Measurements from ENCODE around the gene DENND5B.
A peak's percentile ranks its signal among the peaks of the same experiment; 100 is the strongest.

The DENND5B gene

DNA sequence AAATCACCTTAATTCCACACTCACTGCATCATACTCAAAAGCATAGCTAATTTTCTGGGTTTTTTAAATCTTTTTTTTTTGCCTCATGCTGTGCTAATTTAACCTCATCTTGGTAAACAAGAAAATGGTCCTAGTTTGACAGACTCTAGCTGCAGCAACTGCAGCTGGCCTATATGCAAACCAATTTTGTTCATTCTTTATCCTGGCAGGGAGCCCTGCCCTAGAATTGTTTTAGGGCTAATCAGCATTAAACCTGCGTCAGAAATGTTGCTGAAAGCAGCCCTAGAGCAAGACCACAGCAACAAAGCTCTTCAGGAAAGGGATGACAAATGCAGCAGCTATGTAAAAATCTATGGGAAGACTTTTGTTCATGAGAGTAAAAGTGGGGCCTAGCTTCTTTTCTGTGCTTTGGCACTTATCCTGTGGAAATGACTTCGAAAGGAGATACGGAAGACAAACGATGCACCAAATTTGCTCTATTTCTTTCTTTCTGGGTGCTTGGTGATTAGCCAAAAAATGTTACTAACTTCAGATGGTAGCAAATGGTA lies 72.2 kb downstream of the DENND5B start (continued):
- TF ChIP-seq ZNF623 (tag by site-specific recombination; IDR thresholded peaks at IDR 0.05) = no peak
- no peak for TF ChIP-seq SCRT2 (tag by site-specific recombination; IDR thresholded peaks at IDR 0.05)
- TF ChIP-seq, protein P1, sequence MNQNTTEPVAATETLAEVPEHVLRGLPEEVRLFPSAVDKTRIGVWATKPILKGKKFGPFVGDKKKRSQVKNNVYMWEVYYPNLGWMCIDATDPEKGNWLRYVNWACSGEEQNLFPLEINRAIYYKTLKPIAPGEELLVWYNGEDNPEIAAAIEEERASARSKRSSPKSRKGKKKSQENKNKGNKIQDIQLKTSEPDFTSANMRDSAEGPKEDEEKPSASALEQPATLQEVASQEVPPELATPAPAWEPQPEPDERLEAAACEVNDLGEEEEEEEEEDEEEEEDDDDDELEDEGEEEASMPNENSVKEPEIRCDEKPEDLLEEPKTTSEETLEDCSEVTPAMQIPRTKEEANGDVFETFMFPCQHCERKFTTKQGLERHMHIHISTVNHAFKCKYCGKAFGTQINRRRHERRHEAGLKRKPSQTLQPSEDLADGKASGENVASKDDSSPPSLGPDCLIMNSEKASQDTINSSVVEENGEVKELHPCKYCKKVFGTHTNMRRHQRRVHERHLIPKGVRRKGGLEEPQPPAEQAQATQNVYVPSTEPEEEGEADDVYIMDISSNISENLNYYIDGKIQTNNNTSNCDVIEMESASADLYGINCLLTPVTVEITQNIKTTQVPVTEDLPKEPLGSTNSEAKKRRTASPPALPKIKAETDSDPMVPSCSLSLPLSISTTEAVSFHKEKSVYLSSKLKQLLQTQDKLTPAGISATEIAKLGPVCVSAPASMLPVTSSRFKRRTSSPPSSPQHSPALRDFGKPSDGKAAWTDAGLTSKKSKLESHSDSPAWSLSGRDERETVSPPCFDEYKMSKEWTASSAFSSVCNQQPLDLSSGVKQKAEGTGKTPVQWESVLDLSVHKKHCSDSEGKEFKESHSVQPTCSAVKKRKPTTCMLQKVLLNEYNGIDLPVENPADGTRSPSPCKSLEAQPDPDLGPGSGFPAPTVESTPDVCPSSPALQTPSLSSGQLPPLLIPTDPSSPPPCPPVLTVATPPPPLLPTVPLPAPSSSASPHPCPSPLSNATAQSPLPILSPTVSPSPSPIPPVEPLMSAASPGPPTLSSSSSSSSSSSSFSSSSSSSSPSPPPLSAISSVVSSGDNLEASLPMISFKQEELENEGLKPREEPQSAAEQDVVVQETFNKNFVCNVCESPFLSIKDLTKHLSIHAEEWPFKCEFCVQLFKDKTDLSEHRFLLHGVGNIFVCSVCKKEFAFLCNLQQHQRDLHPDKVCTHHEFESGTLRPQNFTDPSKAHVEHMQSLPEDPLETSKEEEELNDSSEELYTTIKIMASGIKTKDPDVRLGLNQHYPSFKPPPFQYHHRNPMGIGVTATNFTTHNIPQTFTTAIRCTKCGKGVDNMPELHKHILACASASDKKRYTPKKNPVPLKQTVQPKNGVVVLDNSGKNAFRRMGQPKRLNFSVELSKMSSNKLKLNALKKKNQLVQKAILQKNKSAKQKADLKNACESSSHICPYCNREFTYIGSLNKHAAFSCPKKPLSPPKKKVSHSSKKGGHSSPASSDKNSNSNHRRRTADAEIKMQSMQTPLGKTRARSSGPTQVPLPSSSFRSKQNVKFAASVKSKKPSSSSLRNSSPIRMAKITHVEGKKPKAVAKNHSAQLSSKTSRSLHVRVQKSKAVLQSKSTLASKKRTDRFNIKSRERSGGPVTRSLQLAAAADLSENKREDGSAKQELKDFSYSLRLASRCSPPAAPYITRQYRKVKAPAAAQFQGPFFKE (tag by site-specific recombination; IDR thresholded peaks at IDR 0.05; ENCODE audit: borderline replicate concordance) = no peak
- TF ChIP-seq ZXDB (tag by site-specific recombination; IDR thresholded peaks at IDR 0.05) = peak; percentile 61; the same call in 1 of the 2 replicates
- TF ChIP-seq SP3 (tag by site-specific recombination; IDR thresholded peaks at IDR 0.05) = no peak
- no peak for TF ChIP-seq MYNN (tag by site-specific recombination; IDR thresholded peaks at IDR 0.05; ENCODE audit: borderline replicate concordance)
- TF ChIP-seq ZNF501 (tag by site-specific recombination; IDR thresholded peaks at IDR 0.05) = no peak
- TF ChIP-seq GFI1B (tag by site-specific recombination; IDR thresholded peaks at IDR 0.05) = peak; percentile 78
- peak; percentile 61 for TF ChIP-seq INSM2 (tag by site-specific recombination; IDR thresholded peaks at IDR 0.05)
- no peak for TF ChIP-seq ZNF530 (tag by site-specific recombination; IDR thresholded peaks at IDR 0.05; ENCODE audit: low read depth)
- TF ChIP-seq, protein P2, sequence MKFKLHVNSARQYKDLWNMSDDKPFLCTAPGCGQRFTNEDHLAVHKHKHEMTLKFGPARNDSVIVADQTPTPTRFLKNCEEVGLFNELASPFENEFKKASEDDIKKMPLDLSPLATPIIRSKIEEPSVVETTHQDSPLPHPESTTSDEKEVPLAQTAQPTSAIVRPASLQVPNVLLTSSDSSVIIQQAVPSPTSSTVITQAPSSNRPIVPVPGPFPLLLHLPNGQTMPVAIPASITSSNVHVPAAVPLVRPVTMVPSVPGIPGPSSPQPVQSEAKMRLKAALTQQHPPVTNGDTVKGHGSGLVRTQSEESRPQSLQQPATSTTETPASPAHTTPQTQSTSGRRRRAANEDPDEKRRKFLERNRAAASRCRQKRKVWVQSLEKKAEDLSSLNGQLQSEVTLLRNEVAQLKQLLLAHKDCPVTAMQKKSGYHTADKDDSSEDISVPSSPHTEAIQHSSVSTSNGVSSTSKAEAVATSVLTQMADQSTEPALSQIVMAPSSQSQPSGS (tag by site-specific recombination; IDR thresholded peaks at IDR 0.05; ENCODE audit: low read depth) = no peak
- TF ChIP-seq HOXD13 (CRISPR knock-in tag; IDR thresholded peaks at IDR 0.05; ENCODE audit: borderline replicate concordance) = no peak
- peak; percentile 37; the same call in 1 of the 2 replicates for TF ChIP-seq GLIS1 (tag by site-specific recombination; IDR thresholded peaks at IDR 0.05)
- no peak for TF ChIP-seq GLI4 (tag by site-specific recombination; IDR thresholded peaks at IDR 0.05)
- no peak for TF ChIP-seq KLF9 (tag by site-specific recombination; IDR thresholded peaks at IDR 0.05; ENCODE audit: low read depth)
- TF ChIP-seq SP7 (tag by site-specific recombination; IDR thresholded peaks at IDR 0.05) = no peak
- no peak for TF ChIP-seq ZNF19 (tag by site-specific recombination; IDR thresholded peaks at IDR 0.05; ENCODE audit: low read depth)
- TF ChIP-seq ZNF174 (tag by site-specific recombination; IDR thresholded peaks at IDR 0.05) = no peak
- TF ChIP-seq, protein P3, sequence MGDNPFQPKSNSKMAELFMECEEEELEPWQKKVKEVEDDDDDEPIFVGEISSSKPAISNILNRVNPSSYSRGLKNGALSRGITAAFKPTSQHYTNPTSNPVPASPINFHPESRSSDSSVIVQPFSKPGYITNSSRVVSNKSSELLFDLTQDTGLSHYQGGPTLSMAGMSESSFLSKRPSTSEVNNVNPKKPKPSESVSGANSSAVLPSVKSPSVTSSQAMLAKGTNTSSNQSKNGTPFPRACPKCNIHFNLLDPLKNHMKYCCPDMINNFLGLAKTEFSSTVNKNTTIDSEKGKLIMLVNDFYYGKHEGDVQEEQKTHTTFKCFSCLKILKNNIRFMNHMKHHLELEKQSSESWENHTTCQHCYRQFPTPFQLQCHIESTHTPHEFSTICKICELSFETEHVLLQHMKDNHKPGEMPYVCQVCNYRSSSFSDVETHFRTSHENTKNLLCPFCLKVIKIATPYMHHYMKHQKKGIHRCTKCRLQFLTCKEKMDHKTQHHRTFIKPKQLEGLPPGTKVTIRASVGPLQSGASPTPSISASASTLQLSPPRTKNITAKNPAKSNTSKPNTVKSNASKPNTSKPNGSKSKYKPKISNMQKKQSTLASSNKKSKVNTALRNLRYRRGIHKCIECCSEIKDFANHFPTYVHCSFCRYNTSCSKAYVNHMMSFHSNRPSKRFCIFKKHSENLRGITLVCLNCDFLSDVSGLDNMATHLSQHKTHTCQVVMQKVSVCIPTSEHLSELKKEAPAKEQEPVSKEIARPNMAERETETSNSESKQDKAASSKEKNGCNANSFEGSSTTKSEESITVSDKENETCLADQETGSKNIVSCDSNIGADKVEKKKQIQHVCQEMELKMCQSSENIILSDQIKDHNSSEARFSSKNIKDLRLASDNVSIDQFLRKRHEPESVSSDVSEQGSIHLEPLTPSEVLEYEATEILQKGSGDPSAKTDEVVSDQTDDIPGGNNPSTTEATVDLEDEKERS (tag by site-specific recombination; IDR thresholded peaks at IDR 0.05) = no peak
- TF ChIP-seq ZNF521 (tag by site-specific recombination; IDR thresholded peaks at IDR 0.05) = no peak
- TF ChIP-seq ZBTB44 (tag by site-specific recombination; IDR thresholded peaks at IDR 0.05) = peak; percentile 100
- TF ChIP-seq TCF7L2 (IDR thresholded peaks at IDR 0.05; ENCODE audit: borderline replicate concordance, low read depth, low read length) = no peak
- TF ChIP-seq, protein P4, sequence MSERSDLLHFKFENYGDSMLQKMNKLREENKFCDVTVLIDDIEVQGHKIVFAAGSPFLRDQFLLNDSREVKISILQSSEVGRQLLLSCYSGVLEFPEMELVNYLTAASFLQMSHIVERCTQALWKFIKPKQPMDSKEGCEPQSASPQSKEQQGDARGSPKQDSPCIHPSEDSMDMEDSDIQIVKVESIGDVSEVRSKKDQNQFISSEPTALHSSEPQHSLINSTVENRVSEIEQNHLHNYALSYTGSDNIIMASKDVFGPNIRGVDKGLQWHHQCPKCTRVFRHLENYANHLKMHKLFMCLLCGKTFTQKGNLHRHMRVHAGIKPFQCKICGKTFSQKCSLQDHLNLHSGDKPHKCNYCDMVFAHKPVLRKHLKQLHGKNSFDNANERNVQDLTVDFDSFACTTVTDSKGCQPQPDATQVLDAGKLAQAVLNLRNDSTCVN (tag by site-specific recombination; optimal IDR thresholded peaks at IDR 0.05) = no peak
- TF ChIP-seq ZNF629 (tag by site-specific recombination; IDR thresholded peaks at IDR 0.05) = peak; percentile 84
- no peak for TF ChIP-seq ZNF596 (tag by site-specific recombination; IDR thresholded peaks at IDR 0.05)
- TF ChIP-seq ZNF600 (tag by site-specific recombination; IDR thresholded peaks at IDR 0.05) = 0 out of 2 replicates have a peak, but pooled peaks have one; percentile 49

Measured in HEK293 (cell line).